ENCODE data around the gene FZD4. TPM values are rescaled to one million over a fixed set of nuclear protein-coding genes. Genes with fewer than 3 reads are reported as not detected.

FZD4 gene
- total RNA-seq, 1 donor from 2014 or later, result not detected

DNA sequence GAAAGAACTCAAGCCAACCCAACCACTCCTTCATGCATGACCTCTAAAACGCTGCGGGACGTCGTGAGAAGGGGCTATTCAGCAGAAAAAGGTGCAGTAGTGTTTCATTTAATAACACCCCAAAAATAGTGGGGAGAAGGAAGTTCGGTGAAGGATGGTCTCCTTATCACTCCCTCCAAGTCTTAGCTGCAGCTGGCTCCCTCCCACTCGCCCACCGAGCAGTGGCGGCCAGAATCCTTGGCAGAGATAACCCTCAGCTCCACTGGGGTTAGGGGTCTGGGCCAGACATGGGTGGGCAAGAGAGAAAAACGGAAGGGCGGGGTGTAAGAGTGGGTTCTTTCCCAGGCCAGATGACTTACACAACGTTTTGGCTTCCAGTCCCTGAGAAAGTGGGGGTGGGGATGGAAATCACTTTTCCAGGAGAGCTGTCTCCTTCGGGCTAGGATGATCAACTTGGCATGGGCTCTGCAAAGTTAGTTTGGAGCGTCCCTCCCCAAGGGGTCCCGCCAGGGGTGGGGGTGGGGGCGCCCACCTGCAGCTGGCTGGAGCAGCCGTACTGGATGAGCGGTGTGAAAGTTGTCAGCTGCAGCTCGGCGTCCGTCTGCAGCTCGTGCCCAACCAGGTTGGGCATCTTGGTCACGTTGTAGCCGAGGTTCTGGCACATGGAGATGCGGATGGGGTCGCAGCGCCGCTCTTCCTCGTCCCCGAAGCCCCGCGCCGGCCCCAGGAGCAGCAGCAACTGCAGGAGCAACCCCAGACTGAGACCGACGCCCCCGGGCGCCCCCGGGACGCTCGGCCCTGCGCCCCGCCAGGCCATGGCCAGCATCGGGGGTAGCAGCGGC is 705 bp downstream of the FZD4 start:
- no peaks in the 10 kb centered on the region for H3K9me3 Mint-ChIP-seq
- H3K36me3 Mint-ChIP-seq (ENCODE audit: low read depth), result peaks cover 2% of the 10 kb centered on the region
- no peak overlapping the region for H3K27ac Mint-ChIP-seq
- intact Hi-C loops (cut with micrococcal nuclease), result loop anchor here (1.0 kb wide), 1 partner anchor 83 kb away; the partner anchor contains the start of gene TMEM135
- CTCF ChIA-PET, result interaction anchor here (0.8 kb wide), 1 partner anchor 1100 kb away, joined by 3 read pairs; the partner anchor contains the start of gene CCDC83
- H3K4me3 Mint-ChIP-seq, result peak overlapping the region; percentile 70
- TF ChIP-seq, protein P1, sequence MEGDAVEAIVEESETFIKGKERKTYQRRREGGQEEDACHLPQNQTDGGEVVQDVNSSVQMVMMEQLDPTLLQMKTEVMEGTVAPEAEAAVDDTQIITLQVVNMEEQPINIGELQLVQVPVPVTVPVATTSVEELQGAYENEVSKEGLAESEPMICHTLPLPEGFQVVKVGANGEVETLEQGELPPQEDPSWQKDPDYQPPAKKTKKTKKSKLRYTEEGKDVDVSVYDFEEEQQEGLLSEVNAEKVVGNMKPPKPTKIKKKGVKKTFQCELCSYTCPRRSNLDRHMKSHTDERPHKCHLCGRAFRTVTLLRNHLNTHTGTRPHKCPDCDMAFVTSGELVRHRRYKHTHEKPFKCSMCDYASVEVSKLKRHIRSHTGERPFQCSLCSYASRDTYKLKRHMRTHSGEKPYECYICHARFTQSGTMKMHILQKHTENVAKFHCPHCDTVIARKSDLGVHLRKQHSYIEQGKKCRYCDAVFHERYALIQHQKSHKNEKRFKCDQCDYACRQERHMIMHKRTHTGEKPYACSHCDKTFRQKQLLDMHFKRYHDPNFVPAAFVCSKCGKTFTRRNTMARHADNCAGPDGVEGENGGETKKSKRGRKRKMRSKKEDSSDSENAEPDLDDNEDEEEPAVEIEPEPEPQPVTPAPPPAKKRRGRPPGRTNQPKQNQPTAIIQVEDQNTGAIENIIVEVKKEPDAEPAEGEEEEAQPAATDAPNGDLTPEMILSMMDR (IDR thresholded peaks at IDR 0.05), result no peak
- DNase-seq (no peak), ATAC-seq (ENCODE audit: low read depth) (no peak)
- H3K27me3 Mint-ChIP-seq, result peaks cover 33% of the 10 kb centered on the region
- peaks cover 16% of the 10 kb centered on the region for H3K4me1 Mint-ChIP-seq
- POLR2A ChIA-PET, result no interaction called here

- Mint-ChIP-seq H3K27ac (no peak overlapping the region), H3K36me3 (ENCODE audit: low read depth) (peaks cover 2% of the 10 kb centered on the region), H3K9me3 (no peaks in the 10 kb centered on the region), H3K4me1 (peaks cover 16% of the 10 kb centered on the region), H3K4me3 (no peak overlapping the region), H3K27me3 (peaks cover 27% of the 10 kb centered on the region)
- ATAC-seq (ENCODE audit: low read depth), result no peak
- TF ChIP-seq, protein P1 (IDR thresholded peaks at IDR 0.05), result no peak
- POLR2A ChIA-PET, result no interaction called here
- intact Hi-C loops (cut with micrococcal nuclease), result no loop called here
- no peak for DNase-seq
- CTCF ChIA-PET, result no interaction called here
Observed at GRCh38 chr11:86952221-86952875, 2.8 kb downstream of the FZD4 start.

DNA sequence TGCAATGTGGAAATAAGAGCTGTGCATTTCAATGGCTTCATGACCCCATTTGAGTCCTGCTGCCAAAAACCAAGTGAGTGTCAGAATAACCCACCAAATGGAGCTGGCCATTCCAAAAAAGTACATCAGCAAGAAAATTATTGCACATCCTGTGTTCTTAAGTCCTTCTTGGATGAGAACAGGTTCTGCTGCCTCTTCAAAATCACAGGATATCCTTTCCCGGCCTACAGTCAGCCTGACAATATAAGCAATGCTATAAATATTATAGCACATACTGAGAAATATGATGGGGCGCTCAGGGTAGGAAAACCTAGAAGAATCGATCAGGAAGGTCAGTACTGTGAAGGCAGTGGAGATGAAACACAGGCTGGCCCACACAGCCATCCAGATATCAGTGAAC is 3.5 kb downstream of the FZD4 start:
- H3K4me3 Mint-ChIP-seq, result no peak overlapping the region
- DNase-seq (no peak), ATAC-seq (ENCODE audit: low read depth) (no peak)
- no peaks in the 10 kb centered on the region for H3K9me3 Mint-ChIP-seq
- CTCF ChIA-PET, result no interaction called here
- peaks cover 2% of the 10 kb centered on the region for H3K36me3 Mint-ChIP-seq (ENCODE audit: low read depth)
- intact Hi-C loops (cut with micrococcal nuclease), result no loop called here
- TF ChIP-seq, protein P1 (IDR thresholded peaks at IDR 0.05), result no peak
- peaks cover 30% of the 10 kb centered on the region for H3K27me3 Mint-ChIP-seq
- peaks cover 16% of the 10 kb centered on the region for H3K4me1 Mint-ChIP-seq
- H3K27ac Mint-ChIP-seq, result no peak overlapping the region
- POLR2A ChIA-PET, result no interaction called here

DNA sequence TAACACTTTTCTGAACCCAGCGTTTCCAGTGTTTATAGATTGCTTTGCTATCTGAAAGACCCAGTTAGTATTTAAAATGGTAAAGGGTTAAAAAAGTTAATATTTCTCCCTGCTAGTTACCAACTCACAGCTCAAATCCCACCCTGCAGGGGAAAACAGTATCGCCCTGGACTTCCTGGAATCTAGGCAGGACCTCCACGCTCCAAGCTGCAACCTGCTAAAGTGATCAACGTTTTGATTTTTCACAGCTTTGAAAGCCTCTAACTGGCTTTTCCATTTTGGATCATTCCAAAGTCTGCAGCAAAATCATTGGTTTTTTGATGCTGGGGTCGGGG is 4.6 kb downstream of the FZD4 start:
- ChIA-PET POLR2A (no interaction called here), CTCF (no interaction called here)
- TF ChIP-seq, protein P1 (IDR thresholded peaks at IDR 0.05), result no peak
- Mint-ChIP-seq H3K27ac (no peak overlapping the region), H3K9me3 (no peaks in the 10 kb centered on the region), H3K27me3 (peaks cover 33% of the 10 kb centered on the region), H3K4me3 (no peak overlapping the region), H3K36me3 (ENCODE audit: low read depth) (peaks cover 1% of the 10 kb centered on the region), H3K4me1 (peaks cover 9% of the 10 kb centered on the region)
- ATAC-seq (ENCODE audit: low read depth) (no peak), DNase-seq (no peak)
- intact Hi-C loops (cut with micrococcal nuclease), result no loop called here

DNA sequence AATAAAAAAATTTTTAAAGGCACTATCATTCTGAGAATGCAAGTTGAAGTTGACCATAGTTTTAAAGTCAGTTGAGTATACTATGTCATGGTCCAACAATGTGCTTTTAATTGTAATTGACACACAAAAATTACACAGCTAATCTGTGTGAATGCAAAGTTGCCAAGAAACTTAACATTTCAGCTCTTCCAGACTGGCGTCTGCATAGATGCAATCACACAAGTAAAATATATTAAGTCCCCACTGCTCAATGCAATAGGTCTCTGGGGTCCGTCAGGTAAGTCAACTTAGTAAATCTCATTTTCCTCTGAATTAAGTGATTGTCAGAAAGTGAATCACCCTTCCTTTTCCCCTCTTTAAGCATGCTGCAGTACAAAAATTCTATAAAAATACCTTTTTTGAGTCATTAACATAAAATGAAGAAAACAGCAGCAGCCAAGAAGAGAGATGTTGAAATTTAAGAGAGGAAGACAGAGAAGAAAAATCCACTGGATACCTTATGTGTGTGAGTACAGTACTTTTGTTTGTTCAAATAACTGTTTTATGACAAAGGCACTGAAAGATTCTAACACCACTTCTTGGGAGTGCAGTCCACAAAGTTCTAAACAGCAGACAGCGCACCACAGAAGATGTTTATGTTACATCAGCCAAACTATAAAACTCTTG is 5.1 kb downstream of the FZD4 start:
- CTCF ChIA-PET, result no interaction called here

More for the DNA sequence above, 5.1 kb downstream of the FZD4 start:
- Mint-ChIP-seq H3K4me3 (no peak overlapping the region), H3K4me1 (peaks cover 7% of the 10 kb centered on the region), H3K9me3 (no peaks in the 10 kb centered on the region), H3K27ac (no peak overlapping the region), H3K36me3 (ENCODE audit: low read depth) (no peaks in the 10 kb centered on the region), H3K27me3 (peaks cover 30% of the 10 kb centered on the region)
- TF ChIP-seq, protein P1 (IDR thresholded peaks at IDR 0.05), result no peak
- POLR2A ChIA-PET, result no interaction called here
- intact Hi-C loops (cut with micrococcal nuclease), result no loop called here
- no peak for ATAC-seq (ENCODE audit: low read depth)
- DNase-seq, result no peak
